Measurements from ENCODE around the gene DLGAP4. TPM values are rescaled to one million over a fixed set of nuclear protein-coding genes. Genes with fewer than 3 reads are reported as not detected.

Gene DLGAP4, protein sequence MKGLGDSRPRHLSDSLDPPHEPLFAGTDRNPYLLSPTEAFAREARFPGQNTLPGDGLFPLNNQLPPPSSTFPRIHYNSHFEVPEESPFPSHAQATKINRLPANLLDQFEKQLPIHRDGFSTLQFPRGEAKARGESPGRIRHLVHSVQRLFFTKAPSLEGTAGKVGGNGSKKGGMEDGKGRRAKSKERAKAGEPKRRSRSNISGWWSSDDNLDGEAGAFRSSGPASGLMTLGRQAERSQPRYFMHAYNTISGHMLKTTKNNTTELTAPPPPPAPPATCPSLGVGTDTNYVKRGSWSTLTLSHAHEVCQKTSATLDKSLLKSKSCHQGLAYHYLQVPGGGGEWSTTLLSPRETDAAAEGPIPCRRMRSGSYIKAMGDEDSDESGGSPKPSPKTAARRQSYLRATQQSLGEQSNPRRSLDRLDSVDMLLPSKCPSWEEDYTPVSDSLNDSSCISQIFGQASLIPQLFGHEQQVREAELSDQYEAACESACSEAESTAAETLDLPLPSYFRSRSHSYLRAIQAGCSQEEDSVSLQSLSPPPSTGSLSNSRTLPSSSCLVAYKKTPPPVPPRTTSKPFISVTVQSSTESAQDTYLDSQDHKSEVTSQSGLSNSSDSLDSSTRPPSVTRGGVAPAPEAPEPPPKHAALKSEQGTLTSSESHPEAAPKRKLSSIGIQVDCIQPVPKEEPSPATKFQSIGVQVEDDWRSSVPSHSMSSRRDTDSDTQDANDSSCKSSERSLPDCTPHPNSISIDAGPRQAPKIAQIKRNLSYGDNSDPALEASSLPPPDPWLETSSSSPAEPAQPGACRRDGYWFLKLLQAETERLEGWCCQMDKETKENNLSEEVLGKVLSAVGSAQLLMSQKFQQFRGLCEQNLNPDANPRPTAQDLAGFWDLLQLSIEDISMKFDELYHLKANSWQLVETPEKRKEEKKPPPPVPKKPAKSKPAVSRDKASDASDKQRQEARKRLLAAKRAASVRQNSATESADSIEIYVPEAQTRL
- 15.9 and 34.6 TPM in 2 replicates for total RNA-seq (2014; rRNA removed; shearing (Covaris generic))

DNA sequence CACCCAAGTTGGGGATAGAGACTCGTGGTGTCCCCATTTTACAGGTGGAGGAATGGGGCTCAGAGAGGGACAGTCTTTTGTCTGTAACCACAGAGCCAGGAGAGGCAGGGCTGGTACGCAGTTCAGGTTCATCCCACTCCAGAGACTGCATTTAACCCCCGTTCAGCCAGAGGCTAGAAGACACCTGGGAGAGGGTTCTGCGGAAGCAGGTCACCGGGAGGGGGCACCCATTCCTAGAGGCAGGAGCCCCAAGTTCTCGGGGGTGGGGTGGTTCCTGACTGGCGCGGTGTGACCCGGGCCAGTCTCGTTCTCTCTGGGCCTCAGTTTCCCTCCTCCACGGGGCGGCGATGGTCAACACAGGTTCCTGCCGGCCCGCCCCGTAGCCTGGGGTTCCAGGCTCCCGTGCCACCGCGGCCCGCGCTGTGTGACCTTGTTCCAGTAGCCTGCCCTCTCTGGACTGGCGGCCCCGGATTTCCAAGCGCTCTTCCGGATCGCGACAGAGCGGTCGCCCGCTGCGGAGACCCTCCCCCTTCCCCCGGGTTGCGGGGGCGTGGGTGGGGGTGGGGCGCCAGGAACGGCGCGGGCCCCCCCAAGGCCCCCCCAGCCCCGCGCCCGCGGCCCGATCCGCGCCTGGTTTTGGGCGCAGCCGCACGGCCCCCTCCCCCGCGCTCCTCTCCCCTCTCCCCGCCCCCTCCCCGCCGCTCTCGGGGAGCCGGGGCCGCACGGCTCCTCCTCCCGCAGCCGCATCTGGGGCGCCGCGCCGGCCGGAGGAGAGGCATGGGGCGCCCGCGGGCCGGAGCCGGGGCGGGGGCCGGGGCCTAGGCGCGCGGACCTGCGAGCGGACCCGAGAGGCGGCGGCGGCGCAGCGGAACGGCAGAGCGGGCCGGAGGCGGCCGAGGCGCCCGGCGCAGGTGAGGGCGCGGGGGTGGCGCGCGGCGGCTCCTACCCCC is at the start of gene DLGAP4:
TSS of gene DLGAP4 (plus strand) at position 738 of the 950 bp plus-strand sequence. CDS start 125,379 bp downstream, outside the sequence.
- in situ Hi-C loops (cut with HindIII; ENCODE audit: low sequenced_read_pairs), result no loop called here
- DNase-seq (ENCODE audit: low spot score), result peak; percentile 37

DNA sequence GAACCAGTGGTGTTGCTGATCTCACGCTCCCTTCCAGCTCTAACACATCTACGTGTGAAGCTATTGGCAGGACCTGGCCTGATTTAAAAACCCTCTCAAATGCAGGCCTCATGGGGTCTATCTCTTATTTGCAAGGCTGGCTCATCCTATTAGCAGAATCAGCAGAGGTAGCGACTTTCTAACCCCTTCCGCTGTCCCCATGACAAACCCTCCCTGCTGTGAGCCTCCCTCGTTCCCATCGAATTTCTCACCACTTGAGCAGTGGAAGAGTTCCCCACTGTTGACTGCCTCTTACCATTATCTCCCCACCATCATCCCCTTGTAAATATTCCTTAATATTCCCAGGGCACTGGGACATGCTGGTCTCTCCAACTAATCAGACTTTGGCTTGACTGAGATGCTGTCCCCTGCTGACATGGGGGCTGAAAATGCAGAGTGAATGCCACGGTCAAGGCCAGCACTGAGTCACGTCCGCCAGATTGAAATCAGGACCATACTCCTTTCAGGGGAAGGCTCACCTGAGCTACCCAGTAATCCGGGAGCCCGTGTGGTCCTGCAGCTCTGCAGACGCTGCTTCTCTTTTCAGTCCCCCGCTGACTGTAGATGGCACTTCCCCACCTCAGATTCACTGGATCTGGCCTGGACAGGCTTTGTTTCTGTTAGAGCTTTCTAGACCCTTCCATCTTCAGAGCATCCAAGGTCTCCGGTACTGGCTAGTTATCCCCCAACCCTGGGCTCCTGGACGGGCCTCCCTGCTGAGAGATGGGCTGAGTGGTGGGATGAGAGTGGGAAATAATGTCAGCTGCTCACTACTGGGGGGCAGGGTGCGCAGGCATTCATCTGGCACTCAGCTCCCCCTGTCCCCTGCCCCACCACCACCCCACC is 46.7 kb upstream of the DLGAP4 start:
- in situ Hi-C loops (cut with HindIII; ENCODE audit: low sequenced_read_pairs), result no loop called here
- DNase-seq (ENCODE audit: low spot score), result no peak

DNA sequence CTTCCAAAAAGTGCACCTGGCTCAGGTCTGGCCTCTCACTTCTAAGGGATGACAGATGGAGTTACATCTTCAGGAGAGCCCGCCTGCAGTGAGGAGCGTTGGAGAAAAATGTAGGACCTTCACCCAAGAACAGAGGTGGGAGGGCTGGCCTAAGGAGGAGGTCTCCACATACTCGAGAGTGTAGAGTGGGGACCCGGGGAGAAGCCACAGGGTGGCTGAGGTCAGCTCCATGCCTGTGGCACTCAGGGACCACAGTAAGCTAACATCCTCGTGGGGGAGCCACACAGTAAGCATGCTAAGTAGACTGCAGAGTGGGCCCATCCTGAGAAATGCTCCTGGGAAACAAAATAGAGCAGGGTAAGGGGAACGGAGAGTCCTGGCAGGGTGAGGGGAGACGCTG is 45.8 kb upstream of the DLGAP4 start:
- in situ Hi-C loops (cut with HindIII; ENCODE audit: low sequenced_read_pairs), result no loop called here
- DNase-seq (ENCODE audit: low spot score), result peak; percentile 16

DNA sequence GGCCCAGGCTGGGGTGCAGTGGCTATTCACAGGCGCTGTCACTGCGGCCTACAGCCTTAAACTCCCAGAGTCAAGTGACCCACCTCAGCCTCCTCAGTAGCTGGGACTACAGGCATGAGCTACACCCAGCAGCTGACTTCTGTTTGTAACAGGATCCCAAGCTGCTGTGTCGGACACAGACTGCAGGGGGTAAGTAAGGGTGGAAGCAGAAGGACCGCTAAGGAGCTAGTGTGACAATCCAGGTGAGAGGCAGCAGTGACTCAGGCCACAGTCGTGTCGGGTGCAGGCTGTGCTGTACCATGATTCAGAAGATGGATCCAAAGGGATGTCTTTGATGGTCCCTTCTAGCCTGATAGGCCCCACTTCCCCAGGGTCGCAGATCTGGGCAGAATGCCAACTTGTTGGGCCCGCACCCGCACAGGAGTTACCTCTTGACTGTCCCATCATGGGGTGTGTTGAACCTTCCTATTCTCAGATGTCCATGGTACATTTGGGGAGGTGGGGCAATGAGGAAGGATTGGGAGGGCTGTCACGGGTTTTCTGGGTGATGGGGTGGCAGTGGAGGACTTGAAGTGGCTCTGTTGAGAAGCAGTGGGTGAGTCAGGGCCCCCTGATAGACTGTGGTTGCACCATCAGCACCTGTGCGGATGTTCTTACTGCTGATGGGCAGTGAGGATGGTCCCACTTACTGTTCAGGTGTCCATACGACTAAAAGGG is 44.6 kb upstream of the DLGAP4 start:
- in situ Hi-C loops (cut with HindIII; ENCODE audit: low sequenced_read_pairs), result no loop called here
- DNase-seq (ENCODE audit: low spot score), result no peak

DNA sequence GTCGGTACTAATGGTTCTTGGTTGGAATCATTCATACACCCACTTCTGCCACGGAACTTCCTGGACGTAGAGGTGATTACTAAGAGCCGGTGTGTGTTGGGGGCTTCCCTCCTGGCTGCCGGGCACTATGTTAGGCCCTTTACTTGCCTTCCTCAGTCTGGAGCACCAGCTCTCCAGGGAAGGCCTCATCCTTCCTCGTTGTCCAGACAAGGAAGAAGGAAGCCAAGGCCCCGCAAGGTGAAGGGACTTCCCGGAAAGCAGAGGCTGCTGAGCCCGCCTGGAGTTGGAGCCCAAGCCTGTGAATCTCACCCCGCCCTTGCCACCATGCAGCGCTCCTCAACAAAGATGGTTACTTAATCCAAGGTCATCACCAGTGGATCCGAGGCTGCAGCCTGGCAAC is 43.7 kb upstream of the DLGAP4 start:
- no peak for DNase-seq (ENCODE audit: low spot score)
- in situ Hi-C loops (cut with HindIII; ENCODE audit: low sequenced_read_pairs), result no loop called here

DNA sequence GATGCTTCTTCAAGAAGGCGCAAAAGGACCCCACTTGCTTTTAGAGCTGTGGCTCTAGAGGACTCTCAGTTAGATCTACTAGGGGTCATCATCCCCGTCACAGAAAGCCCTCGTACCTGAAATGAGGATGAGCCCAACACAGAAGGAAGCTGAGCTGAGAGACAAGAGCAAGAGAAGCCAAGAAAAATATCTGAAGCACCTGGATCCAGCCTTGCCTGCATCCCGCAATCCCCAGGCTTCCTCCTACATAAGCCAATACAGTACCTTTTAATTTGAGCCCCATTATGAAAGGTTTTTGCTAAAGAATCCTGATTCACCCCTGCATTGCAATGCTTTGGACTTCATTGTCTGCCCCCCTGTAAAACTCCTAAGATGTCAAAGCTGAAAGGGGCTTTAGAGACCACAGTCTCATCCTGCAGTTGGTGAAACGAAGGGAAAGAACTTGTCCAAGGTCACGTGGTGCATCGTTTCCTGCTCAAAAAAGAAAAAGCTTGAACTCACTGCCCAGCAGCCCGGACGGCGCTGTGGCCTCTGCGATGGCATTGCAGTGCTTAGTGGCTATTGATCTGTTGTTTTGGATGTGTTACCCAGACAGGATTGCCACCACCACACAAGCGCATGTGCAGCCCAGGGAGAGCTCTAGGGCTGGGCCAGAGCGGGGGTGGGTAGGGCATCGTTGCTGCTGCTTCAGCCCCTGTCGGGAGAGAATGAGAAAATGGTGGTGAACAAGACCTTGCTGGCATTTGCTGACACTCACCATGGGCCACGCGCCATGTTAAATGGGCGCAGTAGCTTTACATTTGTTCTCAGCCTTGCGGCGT is 41.5 kb upstream of the DLGAP4 start:
- in situ Hi-C loops (cut with HindIII; ENCODE audit: low sequenced_read_pairs), result no loop called here
- no peak for DNase-seq (ENCODE audit: low spot score)

DNA sequence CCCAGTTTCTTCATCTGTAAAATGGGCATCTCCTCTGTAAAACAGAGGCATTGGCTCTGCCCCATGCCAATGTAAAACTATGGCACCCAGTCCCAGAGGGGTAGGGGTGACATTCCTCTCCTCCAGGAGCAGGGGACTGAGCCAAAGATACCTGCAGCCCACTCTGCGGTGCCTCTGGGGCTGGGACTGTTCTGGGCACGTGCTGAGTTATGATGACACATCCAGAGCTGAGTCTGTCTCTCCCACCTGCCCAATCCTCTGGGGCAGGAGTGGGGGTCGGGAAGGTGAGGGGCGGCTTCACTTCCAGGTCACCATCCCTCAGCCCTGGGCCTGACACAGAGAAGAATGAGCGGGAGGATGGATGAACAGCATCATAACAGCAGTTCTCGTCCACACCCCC is 40.0 kb upstream of the DLGAP4 start:
- DNase-seq (ENCODE audit: low spot score), result no peak
- in situ Hi-C loops (cut with HindIII; ENCODE audit: low sequenced_read_pairs), result no loop called here

DNA sequence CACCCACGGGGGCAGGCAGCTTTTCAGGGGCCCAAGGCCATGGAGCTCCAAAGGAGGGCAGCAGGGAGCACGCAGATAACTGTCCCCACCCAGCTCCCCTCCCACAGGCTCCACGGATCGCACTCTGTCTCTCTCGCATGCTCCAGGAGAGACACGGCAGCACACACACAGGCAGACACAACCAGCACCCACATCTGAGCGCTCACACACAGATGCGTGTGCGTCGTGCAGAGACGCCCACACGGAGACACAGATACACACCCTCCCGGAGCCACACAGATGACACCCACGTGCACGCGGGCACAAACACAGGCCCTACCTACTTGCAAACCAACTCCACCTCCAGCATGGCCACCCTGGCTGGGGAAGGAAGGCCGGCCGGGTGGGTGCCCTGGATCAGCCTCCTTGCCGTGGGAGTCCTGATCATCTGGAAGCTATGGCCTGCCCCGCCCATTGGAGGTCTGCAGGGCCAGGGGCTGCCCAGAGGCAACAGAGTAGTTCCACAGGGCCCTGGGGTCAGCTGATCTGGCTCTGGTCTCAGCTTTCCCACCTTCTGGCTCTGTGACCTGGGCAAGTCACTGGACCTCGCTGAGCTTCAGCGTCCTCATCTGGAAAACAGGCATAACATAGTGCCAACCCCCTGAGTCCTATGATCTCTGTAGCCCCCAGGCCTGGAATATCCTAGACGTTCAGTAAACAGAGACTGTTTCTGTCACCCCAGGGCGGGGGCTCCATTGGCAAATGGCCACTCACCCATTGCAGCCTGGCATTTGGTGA is 38.3 kb upstream of the DLGAP4 start:
- DNase-seq (ENCODE audit: low spot score), result no peak
- in situ Hi-C loops (cut with HindIII; ENCODE audit: low sequenced_read_pairs), result no loop called here

DNA sequence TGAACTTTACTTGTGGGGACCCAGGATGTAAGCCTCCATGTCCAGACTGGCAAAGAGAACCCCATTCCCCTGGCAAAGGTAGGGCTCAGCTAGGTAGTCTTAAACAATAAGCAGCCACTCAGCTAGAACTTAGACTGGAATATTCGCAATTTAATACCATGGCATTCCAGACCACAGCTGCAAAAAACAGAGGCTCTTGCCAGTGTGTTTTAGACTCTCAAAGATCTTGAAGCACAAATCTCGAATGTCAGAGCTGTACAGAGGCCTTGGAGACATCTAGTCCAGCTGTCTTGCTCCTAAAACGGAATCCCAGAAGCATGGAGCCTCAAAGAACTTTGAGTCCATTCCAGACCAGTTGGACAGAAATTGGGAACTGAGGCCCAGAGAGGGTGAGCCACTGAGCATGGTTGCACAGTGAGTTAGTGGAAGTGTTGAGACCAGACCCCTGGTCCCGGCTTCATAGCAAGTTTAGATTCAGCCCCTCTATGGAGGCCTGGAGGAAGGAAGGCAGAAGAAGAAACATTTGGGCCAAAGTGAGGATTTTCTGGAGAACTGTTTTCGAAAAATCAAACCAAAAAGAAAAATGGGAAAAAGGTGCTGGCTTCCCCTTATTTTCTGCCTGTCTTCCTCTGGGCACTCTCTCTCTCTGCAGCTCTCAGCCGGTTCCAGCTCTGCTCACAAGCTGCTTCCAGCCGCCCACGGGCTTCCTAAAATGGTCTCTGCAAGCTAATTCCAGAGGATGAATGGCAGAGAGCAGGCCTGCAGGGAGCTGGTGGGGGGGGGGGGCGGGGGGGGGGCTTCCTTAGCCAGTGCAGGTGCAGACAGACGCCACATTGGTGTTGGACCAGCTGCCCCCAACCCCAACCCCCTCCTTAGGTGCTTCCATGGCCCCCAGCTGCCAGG is 37.4 kb upstream of the DLGAP4 start:
- DNase-seq (ENCODE audit: low spot score), result no peak
- in situ Hi-C loops (cut with HindIII; ENCODE audit: low sequenced_read_pairs), result no loop called here

DNA sequence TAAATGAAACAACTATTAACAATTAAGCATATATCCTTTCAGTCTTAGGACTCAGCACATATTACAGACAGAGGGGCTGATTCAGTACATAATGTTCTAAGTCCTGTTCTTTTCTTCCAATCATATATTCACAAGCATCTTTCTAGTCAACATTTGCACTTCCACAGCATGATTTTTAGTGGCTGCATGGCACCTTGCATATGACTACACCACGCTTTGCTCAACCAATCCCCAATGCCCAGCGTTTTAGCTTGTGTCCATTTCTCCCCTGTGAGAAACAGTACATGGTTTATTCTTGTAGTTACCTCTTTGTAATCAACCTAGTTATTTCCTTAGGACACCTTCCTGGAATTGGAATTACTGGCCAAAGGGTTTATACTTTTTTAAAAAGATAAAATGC is 36.6 kb upstream of the DLGAP4 start:
- in situ Hi-C loops (cut with HindIII; ENCODE audit: low sequenced_read_pairs), result no loop called here
- DNase-seq (ENCODE audit: low spot score), result no peak

DNA sequence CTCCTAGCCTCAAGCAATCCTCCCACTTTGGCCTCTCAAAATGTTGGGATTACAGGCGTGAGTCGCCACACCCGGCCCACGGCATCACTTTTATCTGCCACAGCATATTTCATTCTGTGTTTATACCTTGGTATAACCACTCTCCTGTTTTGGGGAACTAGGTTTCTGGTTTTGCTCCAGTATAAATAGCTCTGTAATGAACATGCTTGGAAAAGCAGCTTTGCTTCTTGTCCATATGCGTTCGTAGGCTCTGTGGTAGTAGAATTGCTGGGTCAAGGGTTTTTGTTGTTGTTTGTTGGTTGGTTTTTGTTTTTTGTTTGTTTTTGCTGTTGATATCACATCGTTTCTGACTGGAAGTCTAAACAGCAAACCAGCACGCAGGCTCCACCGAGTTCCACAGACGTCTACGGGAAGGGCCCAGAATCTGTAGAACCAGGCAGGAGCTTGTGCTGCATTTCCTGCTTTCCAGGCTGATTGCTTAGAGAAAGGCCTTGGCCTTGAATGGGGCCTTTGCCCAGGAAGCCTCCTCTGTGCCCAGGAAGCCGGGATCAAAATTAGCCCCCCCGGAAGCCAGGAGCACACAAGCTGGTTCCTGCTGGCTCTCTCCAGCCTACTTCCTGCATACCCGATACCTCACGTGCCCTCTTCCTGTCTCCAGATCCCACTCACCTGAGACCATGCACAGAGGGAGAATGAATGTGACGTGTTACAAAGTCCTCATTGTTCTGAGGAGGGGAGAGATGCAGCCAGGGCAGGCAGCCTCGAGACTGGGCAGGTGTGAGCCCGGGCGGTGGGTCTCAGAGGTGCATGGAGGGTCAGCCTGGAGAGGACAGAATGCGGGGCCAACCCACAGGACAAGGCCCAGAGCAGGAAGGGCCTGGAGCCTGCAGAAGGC is 35.1 kb upstream of the DLGAP4 start:
- DNase-seq (ENCODE audit: low spot score), result no peak
- in situ Hi-C loops (cut with HindIII; ENCODE audit: low sequenced_read_pairs), result no loop called here

DNA sequence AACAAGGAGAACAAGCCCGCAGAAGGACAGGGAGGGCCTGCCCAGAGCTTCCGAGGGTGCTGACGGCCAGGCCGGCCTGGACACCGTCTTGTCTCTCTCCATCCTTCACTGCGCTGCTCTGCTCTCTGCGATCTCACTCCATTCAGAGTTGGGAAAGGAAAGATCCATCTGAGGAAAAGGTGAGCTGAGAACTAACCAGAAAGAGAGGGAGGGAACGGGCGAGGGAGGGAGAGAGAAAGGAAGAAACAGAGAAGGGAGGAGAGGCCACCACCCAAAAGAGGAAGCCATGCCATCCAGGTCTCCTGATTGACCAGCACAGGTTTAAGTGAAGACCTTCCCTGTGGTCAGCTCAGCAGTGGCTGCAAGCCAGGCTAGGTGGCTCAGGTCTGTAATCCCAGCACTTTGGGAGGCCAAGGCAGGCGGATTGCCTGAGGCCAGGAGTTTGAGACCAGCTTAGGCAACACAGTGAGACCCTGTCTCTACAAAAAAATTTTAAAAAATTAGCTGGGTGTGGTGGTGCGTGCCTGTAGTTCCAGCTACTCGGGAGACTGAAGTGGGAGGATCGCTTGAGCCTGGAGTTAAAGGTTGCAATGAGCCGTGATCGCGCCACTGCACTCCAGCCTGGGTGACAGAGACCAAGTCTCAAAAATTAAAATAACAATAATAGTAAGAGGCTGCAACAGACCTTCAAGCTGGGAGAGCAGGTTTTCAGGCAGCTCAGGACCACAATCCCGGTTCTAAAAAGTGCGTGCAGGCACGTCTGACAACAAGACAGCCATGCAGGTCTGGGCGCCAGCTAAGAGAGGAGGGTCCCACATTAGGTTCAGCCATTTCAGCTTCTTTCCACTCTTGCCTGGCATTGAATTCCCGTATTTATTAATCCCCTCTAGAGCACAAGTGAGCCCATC is 34.2 kb upstream of the DLGAP4 start:
- in situ Hi-C loops (cut with HindIII; ENCODE audit: low sequenced_read_pairs), result no loop called here

DNA sequence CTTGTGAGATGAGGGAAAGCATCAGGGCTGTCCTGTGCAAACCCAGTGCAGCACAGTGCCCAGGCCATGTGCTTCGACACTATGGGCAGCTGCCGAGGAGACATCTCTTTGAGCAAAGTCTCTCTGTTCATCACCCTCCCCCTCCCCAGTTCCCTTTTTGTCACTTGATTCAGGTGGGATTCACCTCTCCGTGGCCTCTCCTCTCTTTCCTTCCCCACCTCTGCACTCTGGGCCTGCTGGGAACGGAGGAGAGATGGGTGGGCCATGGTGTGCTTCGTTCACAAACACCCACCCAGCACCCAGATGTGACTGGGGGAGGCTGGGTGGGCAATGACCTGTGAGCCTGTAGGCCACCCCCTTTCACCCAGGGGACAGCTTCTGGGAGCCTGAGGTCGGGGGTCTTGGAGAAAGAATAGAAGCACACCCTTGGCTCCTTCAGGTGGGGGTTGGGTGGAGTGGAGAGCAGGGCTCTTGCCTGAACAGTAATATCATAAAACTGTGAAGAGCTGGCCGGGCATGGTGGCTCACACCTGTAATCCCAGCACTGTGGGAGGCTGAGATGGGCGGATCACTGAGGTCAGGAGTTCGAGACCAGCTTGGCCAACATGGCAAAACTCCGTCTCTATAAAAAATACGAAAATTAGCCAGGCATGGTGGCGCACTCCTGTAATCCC is 33.5 kb upstream of the DLGAP4 start:
- no peak for DNase-seq (ENCODE audit: low spot score)
- in situ Hi-C loops (cut with HindIII; ENCODE audit: low sequenced_read_pairs), result no loop called here

More for the DNA sequence above, 34.2 kb upstream of the DLGAP4 start:
- DNase-seq (ENCODE audit: low spot score), result no peak
